ENCODE measurements around the gene CITED1. TPM values are rescaled to one million over a fixed set of nuclear protein-coding genes. Genes with fewer than 3 reads are reported as not detected.

CITED1 gene
- 4.6 TPM for total RNA-seq

GRCh38 chrX:72305286-72306084 is at the start of gene CITED1:
CITED1 (minus strand) TSS chrX:72305914; CDS start chrX:72302869, 3,045 bp downstream.

Other genes starting within 250 kb of the CITED1 start
- 12.4 TPM for gene RTL5, start 174.0 kb downstream of the CITED1 start, total RNA-seq
- 12.4 TPM for gene PIN4, start 124.2 kb downstream of the CITED1 start, total RNA-seq
- gene ERCC6L, start 66.9 kb downstream of the CITED1 start, total RNA-seq: 2.7 TPM
- 809 TPM for gene RPS4X, start 28.7 kb downstream of the CITED1 start, total RNA-seq

Measured in camera-type eye (tissue), 1 donor.